ENCODE data around the gene RPL4. TPM values are rescaled to one million over a fixed set of nuclear protein-coding genes. Genes with fewer than 3 reads are reported as not detected.
"Not testable (repeated sequence)": the region's sequence is repeated elsewhere in the genome, so short reads cannot be mapped to it uniquely, and the experiment has no call there.

The RPL4 gene
- total and polyA plus RNA-seq, 9 donors: 3,226 to 6,065 (median 4,448) TPM

DNA sequence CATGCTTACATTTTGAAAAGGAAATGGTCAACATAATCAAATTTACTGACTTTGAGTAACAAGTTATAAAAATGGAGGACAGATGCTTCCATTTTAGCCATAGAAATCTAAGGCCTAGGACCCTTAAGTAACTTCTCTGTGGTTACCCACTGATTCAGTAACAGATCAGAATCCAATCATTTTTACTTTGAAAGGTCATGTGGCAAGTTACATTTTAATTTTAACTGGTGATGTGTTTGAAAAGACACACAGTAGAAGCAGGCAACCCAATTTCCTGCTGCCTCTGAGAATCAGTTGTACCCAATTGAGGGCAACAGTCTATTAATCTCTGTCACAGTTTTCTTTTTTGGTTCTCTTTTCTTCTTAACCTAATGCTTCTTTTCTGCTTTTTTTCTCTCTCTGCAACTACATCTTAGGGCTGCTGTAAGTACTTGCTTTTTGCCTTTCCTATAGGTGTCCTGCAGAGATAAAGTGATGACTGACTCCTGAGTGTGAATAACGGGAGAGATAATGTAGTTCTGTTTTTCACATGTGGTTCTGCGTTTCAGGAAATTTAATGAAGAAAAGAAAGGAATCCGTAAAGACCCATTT is 3.7 kb upstream of the RPL4 start:
- Histone ChIP-seq H3K4me3 (no peak overlapping the region), H3K36me3 (no peaks in the 10 kb centered on the region), H3K9me3 (no peaks in the 10 kb centered on the region), H3K4me1 (ENCODE audit: insufficient read depth) (peaks cover 3% of the 10 kb centered on the region), H3K27ac (no peak overlapping the region), H3K27me3 (no peaks in the 10 kb centered on the region)
- TF ChIP-seq POLR2A (IDR thresholded peaks at IDR 0.05) (no peak), EP300 (IDR thresholded peaks at IDR 0.05) (no peak)
- TF ChIP-seq, protein P1, sequence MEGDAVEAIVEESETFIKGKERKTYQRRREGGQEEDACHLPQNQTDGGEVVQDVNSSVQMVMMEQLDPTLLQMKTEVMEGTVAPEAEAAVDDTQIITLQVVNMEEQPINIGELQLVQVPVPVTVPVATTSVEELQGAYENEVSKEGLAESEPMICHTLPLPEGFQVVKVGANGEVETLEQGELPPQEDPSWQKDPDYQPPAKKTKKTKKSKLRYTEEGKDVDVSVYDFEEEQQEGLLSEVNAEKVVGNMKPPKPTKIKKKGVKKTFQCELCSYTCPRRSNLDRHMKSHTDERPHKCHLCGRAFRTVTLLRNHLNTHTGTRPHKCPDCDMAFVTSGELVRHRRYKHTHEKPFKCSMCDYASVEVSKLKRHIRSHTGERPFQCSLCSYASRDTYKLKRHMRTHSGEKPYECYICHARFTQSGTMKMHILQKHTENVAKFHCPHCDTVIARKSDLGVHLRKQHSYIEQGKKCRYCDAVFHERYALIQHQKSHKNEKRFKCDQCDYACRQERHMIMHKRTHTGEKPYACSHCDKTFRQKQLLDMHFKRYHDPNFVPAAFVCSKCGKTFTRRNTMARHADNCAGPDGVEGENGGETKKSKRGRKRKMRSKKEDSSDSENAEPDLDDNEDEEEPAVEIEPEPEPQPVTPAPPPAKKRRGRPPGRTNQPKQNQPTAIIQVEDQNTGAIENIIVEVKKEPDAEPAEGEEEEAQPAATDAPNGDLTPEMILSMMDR (IDR thresholded peaks at IDR 0.05): no peak
- 88 to 93% (median 88%) methylated on average over 3 of the region's 3 CpGs for WGBS, 3 donors
- DNase-seq: no peak
- intact Hi-C loops (cut with DNase I): no loop called here

DNA sequence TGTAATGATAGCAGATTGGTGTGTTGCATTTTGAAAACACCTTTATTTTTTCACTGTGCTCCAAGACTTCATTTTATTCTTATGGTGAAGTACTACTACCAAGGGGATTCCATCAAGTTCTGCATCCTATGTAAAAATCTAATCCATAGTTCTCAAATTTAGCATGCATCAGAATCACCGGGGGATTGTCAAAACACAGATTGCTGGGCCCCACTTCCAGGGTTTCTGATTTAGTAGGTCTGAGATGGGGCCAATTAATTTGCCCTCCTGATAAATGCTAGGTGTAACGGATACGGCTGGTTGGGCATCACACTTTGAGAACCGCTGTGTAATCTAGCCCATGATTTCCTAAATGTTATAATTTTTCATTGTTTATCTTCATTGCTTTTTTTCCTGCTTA is 1.2 kb upstream of the RPL4 start:
- H3K9me3 ChIP-seq: no peaks in the 10 kb centered on the region
- no peaks in the 10 kb centered on the region for H3K27me3 ChIP-seq
- no peak for DNase-seq
- peaks cover 3% of the 10 kb centered on the region for H3K4me1 ChIP-seq (ENCODE audit: insufficient read depth)
- H3K27ac ChIP-seq: no peak overlapping the region
- no peaks in the 10 kb centered on the region for H3K36me3 ChIP-seq
- WGBS, 3 donors: 15 to 32% (median 21%) methylated on average over 4 of the region's 4 CpGs
- TF ChIP-seq, protein P1 (IDR thresholded peaks at IDR 0.05): no peak
- TF ChIP-seq POLR2A (IDR thresholded peaks at IDR 0.05) (no peak), EP300 (IDR thresholded peaks at IDR 0.05) (no peak)
- H3K4me3 ChIP-seq: peak overlapping the region; percentile 68
- intact Hi-C loops (cut with DNase I): no loop called here

DNA sequence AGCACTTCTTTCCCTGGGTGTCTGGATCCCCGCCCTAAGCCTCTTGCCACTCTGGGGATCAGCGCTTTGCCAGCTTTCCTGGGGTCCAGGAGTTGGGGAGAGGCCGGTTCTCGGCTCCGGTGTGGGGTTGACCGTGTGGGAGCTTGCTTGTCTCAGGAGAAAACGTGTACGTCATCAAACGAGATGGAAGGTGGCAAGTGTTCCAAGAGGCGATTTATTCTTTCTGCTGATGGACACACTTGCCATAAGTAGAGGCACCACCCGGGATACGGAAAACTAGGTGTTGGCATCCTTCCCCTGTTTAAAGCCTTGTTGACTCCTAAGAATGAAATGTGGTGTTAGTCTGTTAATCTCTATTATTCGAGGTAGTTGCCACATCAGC is 766 bp upstream of the RPL4 start:
- TF ChIP-seq, protein P1 (IDR thresholded peaks at IDR 0.05): no peak
- TF ChIP-seq EP300 (IDR thresholded peaks at IDR 0.05): no peak
- no peak for TF ChIP-seq POLR2A (IDR thresholded peaks at IDR 0.05)
- no peak for DNase-seq
- 0 to 1% (median 1%) methylated on average over 13 of the region's 13 CpGs for WGBS, 3 donors
- H3K4me3 ChIP-seq: peak overlapping the region; percentile 68
- peak overlapping the region; percentile 82 to 87 for H3K27ac ChIP-seq
- no peaks in the 10 kb centered on the region for H3K36me3 ChIP-seq
- H3K9me3 ChIP-seq: no peaks in the 10 kb centered on the region
- peaks cover 3% of the 10 kb centered on the region for H3K4me1 ChIP-seq (ENCODE audit: insufficient read depth)
- intact Hi-C loops (cut with DNase I): no loop called here
- no peaks in the 10 kb centered on the region for H3K27me3 ChIP-seq

DNA sequence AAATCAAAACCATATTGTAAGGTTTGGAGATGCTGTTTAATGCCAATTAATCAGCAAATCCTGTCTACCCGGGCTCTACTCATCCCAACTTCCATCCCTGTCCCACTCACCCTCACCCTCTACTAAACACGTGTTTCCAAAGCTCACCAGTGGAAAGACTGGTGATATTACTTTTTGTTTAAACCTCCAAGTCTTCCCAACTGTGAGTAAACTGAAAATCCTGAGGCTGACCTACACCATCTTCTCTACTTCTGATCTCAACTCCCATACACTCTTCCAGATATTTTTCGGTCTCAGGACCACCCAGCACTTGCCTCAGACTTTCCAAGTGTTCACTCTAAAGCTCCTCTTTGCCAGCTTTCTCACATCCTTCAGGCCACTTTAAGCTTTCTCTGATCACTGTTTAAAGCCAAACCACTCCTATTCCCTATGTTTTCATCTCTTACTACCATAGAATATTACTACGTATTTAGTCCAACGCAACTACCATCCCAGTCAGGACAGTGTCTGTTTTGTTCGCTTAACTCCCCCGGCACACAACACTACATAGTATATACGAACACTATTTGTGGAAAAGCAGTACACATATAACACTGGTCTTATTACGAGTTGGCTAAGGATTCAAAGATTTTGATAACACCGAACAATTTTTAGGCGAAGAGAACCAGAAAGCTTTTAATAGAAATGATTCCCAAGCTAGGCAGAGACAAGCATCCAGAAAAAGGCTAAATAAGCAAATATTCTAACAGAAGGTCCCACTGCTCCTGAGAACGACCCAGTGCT is 684 bp downstream of the RPL4 start:
- intact Hi-C loops (cut with DNase I): loop anchor here in 1 of 4 donors (5.0 kb wide), 1 partner anchor 712 kb away; the partner anchor contains the start of gene DENND4A
- peak overlapping the region; percentile 68 for H3K4me3 ChIP-seq

DNA sequence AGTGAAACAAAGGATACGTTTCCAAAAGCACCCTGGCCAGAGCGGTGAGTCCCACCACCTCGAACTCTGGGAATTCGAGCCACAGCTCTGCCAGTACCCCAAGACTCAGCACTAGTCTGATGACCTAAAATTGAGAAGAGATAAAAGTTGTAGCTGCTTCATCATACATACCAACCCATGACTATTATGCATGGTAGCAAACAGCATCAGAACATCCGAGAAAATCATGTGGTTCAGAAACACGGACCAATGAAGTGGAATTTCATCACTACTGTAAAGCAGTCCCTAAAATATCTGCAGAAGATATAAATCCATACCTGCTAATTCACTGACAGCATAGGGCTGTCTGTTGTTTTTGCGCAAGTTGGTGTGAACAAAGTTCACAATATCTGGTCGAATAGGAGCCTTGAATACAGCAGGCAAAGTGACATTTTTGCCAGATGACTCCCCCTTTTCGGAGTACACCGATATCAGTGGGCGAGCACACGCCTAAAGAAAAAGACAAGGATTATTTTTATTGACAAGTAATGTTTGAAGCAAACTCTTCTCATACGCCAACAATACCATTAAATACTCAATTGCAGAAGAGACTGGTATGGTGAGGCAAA is 1.5 kb downstream of the RPL4 start:
- not testable (repeated sequence) for H3K36me3 ChIP-seq; H3K27ac ChIP-seq; H3K4me3 ChIP-seq; H3K4me1 ChIP-seq (ENCODE audit: insufficient read depth); DNase-seq; H3K27me3 ChIP-seq; H3K9me3 ChIP-seq
- WGBS, 3 donors: 19 to 37% (median 23%) methylated on average over 13 of the region's 13 CpGs
- intact Hi-C loops (cut with DNase I): loop anchor here in 1 of 4 donors (5.0 kb wide), 1 partner anchor 711 kb away; the partner anchor contains the start of gene DENND4A

More for the DNA sequence above, 684 bp downstream of the RPL4 start:
- H3K36me3 ChIP-seq: no peaks in the 10 kb centered on the region
- DNase-seq: no peak
- no peaks in the 10 kb centered on the region for H3K27me3 ChIP-seq
- H3K27ac ChIP-seq: peak overlapping the region; percentile 82 to 87
- WGBS, 3 donors: 0% methylated on average over 12 of the region's 12 CpGs
- H3K9me3 ChIP-seq: no peaks in the 10 kb centered on the region
- TF ChIP-seq, protein P1 (IDR thresholded peaks at IDR 0.05): no peak
- TF ChIP-seq POLR2A (IDR thresholded peaks at IDR 0.05) (no peak), EP300 (IDR thresholded peaks at IDR 0.05) (no peak)
- peaks cover 3% of the 10 kb centered on the region for H3K4me1 ChIP-seq (ENCODE audit: insufficient read depth)

All from ovary (tissue), 9 donors.